Adrenal gland (tissue), 5 donors: ENCODE results near the gene DCD.

Experiments used
- POLR2A ChIP-seq, 2 donors: fragments of 450-650 bp; IDR thresholded peaks; one replicate each; pipeline ENCODE4 v1.6.1; 2017; ENCODE audit warnings: antibody characterized with exemption in 2 of 2, mild to moderate bottlenecking in 2 of 2, moderate library complexity in 1 of 2
- TF ChIP-seq, protein P1 (sequence below), 6 experiments: fragments of 450-650 bp in 4 of 6; fragments of 200-600 bp in 2 of 6; sonication (generic) in 1 of 6; IDR thresholded peaks; 1 replicate in 5 of 6; 2 replicates in 1 of 6; pipeline versions ENCODE4 v1.5.1 to v1.8.0; 2016 to 2021; ENCODE audit warnings: antibody characterized with exemption in 6 of 6, mild to moderate bottlenecking in 2 of 6, moderate library complexity in 1 of 6
- donor health status: DM: no; HTN: no; CAD: no.

- TF ChIP-seq, protein P1, sequence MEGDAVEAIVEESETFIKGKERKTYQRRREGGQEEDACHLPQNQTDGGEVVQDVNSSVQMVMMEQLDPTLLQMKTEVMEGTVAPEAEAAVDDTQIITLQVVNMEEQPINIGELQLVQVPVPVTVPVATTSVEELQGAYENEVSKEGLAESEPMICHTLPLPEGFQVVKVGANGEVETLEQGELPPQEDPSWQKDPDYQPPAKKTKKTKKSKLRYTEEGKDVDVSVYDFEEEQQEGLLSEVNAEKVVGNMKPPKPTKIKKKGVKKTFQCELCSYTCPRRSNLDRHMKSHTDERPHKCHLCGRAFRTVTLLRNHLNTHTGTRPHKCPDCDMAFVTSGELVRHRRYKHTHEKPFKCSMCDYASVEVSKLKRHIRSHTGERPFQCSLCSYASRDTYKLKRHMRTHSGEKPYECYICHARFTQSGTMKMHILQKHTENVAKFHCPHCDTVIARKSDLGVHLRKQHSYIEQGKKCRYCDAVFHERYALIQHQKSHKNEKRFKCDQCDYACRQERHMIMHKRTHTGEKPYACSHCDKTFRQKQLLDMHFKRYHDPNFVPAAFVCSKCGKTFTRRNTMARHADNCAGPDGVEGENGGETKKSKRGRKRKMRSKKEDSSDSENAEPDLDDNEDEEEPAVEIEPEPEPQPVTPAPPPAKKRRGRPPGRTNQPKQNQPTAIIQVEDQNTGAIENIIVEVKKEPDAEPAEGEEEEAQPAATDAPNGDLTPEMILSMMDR (IDR thresholded peaks at IDR 0.05), result no peak
- no peak for TF ChIP-seq POLR2A (IDR thresholded peaks at IDR 0.05)
These were observed 16.6 kb downstream of the DCD start for GRCh38 chr12:54631551-54631950.
